NCI-H2107 treated with DMSO at 0.1 percent for 48 hours (cell line): ENCODE results near the gene ADPRHL1.

ENCODE experiments used
- DNase-seq: peaks from one replicate; lab custom pipeline; 2025; ENCODE audit not compliant: unreplicated experiment; lab: John Stamatoyannopoulos, UW

Gene ADPRHL1

GRCh38 chr13:113452942-113453901 is at the start of gene ADPRHL1:
Gene ADPRHL1, minus strand, starts transcription at chr13:113453488. Its CDS starts 51 bp downstream, at chr13:113453437.
- peak; percentile 91 for DNase-seq

- no peak for DNase-seq
These were observed 49.4 kb upstream of the ADPRHL1 start for GRCh38 chr13:113502686-113503085.

- DNase-seq: no peak
These were observed 47.4 kb upstream of the ADPRHL1 start for GRCh38 chr13:113500530-113501265.

- DNase-seq: no peak
These were observed 46.6 kb upstream of the ADPRHL1 start for GRCh38 chr13:113499936-113500335.

- no peak for DNase-seq
These were observed 45.6 kb upstream of the ADPRHL1 start for GRCh38 chr13:113498905-113499304.

GRCh38 chr13:113497217-113497616 is 43.9 kb upstream of the ADPRHL1 start:
- DNase-seq: no peak

- peak; percentile 37 for DNase-seq
These were observed 42.4 kb upstream of the ADPRHL1 start for GRCh38 chr13:113495494-113496210.

GRCh38 chr13:113493315-113493951 is 40.1 kb upstream of the ADPRHL1 start:
- no peak for DNase-seq

DNA sequence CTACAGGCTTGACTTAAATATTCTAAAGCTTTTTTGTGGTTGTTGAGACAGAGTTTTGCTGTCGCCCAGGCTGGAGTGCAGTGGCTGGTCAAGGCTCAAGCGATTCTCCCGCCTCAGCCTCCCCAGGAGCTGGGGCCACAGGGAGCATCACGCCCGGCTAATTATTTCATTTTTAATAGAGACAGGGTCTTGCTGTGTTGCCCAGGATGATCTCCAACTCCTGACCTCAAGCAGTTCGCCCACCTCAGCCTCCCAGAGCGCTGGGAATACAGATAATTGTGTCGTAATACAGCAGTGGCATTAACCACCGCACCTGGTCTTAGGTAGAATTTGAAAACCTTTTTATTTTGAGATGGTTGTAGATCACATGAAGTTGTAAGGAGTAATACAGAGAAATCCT is 38.7 kb upstream of the ADPRHL1 start:
- DNase-seq: no peak

DNA sequence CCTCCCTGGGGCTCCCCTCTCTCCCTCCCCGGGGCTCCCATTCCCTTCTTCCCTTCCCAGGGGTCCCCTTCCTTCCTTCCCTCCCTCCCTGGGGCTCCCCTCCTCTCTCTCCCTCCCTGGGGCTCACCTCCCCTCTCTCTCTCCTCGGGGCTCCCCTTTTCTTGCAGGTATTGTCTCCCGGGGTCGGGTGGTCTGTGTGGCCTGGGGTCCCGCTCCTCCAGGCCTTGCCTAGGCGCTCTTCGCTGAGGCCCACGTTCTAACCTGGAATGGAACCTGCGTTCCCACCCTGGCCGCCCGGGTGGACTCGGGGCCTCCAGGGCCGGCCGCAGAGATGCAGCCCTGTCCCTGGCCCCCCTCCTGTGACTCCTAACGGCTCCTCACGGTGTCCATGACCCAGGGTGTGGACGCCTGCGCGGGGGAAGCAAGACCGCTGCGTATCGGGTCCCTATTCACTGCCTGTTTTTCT is 38.2 kb upstream of the ADPRHL1 start:
- DNase-seq: no peak

GRCh38 chr13:113490496-113491417 is 37.5 kb upstream of the ADPRHL1 start, which contains the start of gene DCUN1D2:
Gene DCUN1D2, minus strand, starts transcription at chr13:113490711. Its CDS starts 42 bp downstream, at chr13:113490669.
- peak; percentile 57 for DNase-seq

DNA sequence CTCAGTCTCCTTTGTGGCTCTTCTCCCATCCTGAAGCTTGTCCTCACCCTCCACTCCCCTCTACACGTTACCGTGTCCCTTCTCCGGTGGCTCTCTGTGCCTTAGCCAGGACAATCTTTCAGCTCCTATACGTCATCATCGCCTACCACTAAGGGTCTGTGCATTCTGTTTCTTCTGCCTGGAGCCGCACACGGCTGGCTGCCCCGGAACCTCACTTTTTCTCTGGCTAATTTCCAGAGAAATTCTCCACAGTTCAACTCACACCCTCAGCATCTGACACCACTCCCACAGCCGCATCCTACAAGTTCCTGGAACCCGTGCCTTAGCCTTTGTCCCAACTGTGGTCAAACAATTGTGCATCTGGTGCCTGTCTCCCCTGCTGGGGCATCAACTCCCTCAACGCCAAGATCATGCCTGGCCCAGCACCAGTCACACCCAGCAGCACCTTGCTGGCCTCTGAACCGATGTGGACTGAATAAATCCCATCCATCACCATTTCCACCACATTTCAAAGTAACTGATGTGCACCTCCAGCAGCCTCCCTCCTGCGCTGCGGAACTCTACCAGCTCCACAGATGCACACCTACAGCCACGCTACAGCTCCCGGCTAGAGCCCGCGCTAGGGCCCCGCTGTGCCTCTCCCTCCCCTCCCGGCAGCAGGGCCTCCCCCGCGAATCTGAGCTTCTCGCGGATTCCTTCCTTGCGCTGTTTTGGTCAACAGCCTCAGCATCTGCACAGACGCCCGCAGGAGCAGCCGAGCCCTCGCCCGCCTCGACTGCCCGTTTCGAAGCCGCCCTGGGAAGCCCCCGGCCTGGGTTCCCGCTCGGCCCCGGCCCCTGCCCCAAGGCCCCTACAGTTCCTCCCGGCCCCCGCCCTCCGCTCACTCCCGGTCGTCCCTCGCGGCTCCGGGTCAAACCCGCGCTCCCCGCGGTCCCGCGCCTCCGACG is 36.5 kb upstream of the ADPRHL1 start:
- DNase-seq: no peak

- DNase-seq: no peak
These were observed 35.9 kb upstream of the ADPRHL1 start for GRCh38 chr13:113489171-113489548.

DNA sequence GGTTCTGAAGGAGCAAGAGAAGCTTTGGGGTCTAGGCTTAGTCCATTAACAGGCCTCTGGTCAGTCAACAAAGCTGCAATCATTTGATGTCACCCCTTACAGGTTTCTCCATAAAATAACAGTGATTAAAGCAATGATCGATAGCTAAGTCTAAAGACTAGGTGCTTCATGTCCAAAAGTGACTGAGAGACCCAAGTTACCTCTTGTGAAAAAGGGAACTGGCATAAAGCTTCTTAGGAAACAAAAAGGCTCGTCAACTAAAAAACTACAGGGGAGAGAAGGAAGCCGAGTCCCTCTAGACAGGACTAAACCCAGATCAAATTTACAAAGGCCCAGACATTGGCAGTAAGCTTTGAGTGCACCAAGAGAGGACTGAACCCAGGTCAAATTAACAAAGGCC is 35.0 kb upstream of the ADPRHL1 start:
- DNase-seq: no peak

- no peak for DNase-seq
These were observed 33.4 kb upstream of the ADPRHL1 start for GRCh38 chr13:113486698-113487097.

GRCh38 chr13:113485545-113485944 is 32.3 kb upstream of the ADPRHL1 start:
- no peak for DNase-seq

GRCh38 chr13:113483504-113484293 is 30.4 kb upstream of the ADPRHL1 start:
- DNase-seq: no peak

- no peak for DNase-seq
These were observed 29.8 kb upstream of the ADPRHL1 start for GRCh38 chr13:113483081-113483480.
